Measurements from ENCODE around the gene NFATC2.

NFATC2 gene

GRCh38 chr20:51426718-51427650, 115.5 kb downstream of the NFATC2 start:
- no peak for DNase-seq

DNA sequence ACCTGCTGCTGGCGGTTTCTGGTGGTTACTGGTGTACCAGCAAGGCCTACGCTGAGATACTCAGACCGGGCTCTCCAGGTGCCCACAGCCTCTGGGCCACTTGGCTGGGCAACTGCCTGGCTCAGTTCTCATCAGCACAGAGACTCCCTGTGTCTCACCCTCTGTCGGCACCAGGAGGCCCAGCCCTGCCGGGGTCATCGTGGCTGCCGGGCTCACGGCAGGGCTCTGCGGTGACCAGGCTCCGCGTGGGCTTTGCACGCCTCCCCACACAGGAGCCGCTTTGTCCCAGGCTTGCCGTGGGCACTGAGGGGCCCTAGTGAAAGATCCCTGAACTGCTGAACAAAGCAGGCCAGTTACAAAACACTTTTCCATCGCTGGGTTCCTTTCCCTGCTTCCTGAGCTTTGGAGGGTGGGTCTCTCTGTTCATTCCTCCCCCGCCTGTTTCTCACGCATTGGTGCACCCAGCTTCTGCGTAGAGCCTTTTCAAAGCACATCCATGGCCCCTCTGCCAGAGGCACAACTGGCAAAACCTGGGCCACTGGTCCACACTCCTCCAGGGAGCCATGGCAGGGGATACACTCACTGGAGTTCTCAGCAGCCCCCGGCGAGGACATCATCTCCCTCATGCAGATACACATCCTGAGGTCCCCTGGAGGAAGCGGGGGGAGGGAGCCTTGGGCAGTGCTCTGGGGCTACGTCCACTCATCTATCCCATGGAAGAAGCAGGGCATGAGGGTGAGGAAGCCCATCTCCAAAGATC, 117.0 kb downstream of the NFATC2 start:
- DNase-seq, result no peak

GRCh38 chr20:51424270-51425117, 118.0 kb downstream of the NFATC2 start:
- no peak for DNase-seq

GRCh38 chr20:51423810-51424209, 118.7 kb downstream of the NFATC2 start:
- DNase-seq, result no peak

DNA sequence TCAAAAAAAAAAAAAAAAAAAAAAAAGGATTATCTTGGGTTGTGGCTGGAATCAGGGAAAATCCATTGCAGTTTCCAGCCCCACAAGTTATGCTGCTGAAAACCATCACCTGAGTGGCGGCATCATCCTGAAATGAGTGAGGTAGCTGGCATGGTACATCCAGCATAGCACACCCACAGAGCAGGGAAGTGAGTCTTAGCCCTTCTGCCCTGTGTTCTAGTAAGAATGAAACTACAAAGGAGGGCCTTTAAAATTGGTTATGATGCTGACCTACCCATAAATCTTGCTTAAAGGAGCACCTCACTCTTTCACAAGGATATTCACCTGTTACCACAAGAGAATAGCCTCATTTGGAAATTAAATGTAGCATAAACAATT, 119.2 kb downstream of the NFATC2 start:
- DNase-seq, result no peak

GRCh38 chr20:51422514-51423289, 119.8 kb downstream of the NFATC2 start:
- no peak for DNase-seq

- DNase-seq, result no peak
These were observed 121.7 kb downstream of the NFATC2 start for GRCh38 chr20:51420805-51421204.

DNA sequence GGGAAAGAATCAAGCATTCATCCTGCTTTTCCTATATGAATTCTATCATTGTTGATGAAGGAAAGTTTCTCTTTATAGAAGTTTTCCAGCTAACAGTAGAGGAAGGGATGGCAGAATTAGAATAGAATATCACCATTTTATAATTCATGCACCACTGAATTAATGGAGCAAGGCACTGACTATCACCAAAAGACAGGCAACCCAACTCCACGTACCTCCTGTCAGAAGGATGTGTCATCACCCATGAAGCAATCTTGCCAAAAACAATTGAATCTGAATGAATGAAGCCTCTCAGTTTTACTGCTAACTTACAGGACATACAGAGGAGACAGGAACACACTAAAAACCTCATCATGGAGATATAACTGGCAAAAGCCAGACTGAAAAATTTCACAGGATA, 122.4 kb downstream of the NFATC2 start:
- no peak for DNase-seq

DNA sequence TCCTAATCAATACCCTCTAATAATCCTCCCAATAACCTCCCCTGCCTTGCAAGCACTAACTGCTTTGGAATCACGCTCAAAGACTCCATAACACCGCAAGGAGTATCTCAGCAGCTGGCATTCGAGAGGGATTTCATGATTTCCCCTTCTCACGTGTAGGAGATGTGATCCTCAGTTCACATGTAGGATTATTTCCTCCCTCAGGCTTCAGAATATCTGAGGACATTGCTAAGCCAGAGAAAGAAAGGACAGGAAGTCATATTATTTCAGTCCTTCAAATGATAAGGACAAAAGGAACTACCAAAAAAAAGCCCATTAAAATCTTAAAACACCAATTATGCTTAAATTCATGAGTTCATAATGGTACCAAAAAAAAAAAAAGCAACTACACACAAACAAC, 122.9 kb downstream of the NFATC2 start:
- no peak for DNase-seq

DNA sequence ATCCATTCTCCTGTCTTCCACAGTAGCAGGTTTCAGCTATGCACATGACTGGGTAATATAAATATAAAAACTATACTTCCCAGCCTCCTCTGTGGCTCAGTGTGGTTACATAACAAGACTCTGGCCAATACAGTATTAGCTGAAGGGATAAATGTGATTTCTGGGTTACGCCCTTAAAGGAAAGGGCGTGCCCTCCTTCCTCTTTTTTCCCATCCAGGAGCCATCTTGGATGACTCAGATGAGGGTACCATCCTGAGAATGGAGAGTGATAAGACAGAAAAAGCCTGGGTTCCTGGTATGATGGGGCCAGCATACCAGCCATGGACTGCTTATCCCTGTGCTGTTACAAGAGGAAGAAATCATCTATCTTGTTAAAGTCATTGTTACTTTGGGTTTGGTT, 123.3 kb downstream of the NFATC2 start:
- DNase-seq, result no peak

DNA sequence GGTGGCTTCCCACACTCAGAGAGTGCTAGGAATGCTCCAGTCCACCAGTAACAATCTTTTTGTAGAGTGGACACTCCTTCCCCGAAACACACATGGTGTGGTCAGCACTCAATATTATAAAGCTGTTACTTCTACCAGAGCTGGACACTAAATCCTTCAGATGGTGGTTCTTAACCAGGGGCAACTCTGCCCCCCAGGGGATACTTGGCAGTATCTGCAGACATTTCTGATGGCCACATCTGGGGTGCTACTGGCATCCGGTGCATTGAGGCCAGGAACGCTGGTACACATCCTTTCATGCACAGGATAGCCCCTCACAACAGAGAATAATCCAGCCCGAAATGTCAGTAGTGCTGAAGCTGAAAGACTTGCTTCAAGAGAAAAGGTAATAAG, 124.4 kb downstream of the NFATC2 start:
- no peak for DNase-seq

DNA sequence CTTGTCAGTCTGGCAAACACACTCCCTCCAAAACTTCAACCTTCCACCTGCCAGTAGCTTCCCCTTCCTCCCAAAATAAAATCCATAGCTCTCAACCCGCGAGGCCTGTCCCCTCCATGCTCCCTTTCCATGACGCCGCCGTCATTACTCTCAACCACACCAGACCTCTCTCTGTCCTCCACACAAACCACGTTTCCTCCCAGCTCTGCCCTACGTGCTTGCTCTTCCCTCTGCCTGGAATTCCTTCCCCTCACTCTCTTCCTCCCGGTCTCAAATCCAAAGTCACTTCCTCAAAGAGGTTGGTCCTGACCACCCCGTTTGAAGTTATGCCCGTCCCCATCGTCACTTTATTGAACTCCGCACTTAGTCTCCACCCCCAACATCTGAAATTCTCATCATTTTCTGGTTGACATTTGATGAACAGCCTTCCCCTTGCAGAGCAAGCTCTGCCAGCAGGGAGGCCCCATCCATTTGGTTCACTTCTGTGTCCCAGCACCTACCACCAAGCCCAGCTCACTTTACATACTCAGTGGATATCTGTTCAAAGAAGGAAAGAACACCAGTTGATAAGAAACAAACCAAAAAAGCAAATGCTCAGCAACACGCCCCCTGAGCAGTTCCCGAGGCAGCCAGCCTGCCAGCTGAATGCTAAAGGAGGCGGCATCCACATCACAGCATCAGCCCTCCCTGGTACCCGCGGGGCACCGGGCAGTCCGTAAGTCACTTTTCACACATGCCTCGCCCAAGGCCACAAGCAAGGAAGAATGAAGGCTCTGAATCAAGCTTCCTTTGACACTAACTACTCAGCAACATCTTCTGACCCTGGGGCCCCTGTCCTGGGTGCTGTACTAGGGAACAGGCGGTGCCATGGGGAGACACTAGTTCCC, 125.0 kb downstream of the NFATC2 start:
- DNase-seq, result no peak

GRCh38 chr20:51416532-51417249, 125.8 kb downstream of the NFATC2 start:
- no peak for DNase-seq

GRCh38 chr20:51413857-51414256, 128.7 kb downstream of the NFATC2 start:
- DNase-seq, result no peak

DNA sequence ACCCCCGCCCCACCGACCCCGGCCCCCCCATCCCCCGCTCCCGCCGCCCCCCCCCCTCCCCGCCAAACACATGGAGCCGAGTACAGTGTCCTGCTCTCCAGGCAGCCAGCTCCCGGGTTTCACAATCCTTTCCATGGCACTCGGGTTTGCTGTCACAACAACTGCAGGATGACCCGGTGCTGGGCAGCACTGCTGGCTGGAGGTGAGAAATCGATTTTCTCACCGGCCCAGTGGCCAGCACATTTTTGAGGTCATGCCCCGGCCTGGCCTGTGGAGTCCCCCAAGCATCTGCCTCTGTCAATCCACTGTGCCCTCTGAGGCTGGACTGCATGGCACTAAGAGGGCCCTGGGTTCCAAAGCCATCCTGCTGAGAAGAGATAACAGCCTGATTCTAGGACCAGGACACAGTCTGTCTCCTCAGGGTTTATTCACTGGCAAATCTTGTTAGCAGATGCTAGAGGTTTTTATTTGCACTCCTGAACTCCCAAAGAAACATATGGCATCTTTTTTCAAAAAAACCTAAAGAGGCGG, 129.5 kb downstream of the NFATC2 start:
- DNase-seq, result no peak

GRCh38 chr20:51412333-51412871, 130.1 kb downstream of the NFATC2 start:
- DNase-seq, result no peak

DNA sequence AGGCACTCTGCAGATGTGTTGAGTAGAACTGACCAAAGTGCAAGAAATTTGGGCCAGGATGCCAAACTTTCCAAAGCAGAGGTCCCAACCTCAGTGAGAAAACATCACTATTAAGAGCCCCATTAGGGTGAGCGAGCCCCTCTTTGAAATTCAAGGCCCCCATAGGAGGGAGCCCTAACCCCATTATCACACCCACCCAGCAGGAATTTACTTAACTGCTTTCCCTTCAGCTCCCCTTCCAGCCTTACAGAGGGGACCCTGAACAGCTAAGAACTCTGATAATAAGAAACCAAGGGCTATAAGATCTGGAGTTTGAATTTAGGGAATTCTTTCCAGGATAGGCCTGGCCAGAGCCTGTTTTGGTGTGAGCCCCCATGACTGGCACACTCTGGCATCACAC, 130.6 kb downstream of the NFATC2 start:
- no peak for DNase-seq

DNA sequence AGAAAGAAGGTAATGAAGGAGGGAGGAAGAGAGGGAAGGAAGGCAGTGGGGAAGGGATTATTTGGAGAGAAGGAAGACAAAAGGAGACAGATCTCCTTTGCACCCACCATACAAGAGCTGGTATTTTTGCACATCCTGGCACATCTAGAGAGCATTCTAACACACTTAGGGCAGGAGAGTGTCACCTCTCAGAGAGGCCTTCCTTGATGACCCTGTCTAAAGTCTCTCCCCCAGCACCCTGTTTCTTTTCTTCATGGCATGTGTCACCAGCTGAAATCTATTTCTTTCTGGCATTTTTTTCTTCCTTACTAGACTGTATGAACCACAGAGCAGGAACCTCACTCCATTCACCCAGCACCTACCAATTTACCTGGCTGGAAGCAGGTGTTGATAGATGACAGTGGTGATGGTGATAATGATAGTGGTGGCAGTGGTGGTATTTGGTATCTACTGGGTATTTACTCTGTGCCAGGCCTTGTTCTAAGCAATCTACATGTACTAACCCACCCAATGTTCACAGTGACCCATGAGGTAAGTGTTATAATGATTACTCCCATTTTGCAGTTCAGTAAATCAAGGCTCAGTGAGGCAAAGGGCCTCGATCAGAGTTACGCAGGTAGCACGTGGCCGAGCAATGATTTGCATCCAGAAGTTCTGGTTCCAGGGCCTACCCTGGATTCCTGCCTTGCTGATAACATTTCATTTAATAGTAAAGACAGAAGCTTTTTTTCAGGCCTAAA, 131.8 kb downstream of the NFATC2 start:
- no peak for DNase-seq

- DNase-seq, result no peak
These were observed 133.2 kb downstream of the NFATC2 start for GRCh38 chr20:51409192-51409880.

Measured in NCI-H1048 (cell line).